Left ventricle myocardium inferior (tissue), 1 donor: ENCODE data around the gene RSPH6A. TPM values are rescaled to one million over a fixed set of nuclear protein-coding genes. Genes with fewer than 3 reads are reported as not detected.

ENCODE experiments used
- DNase-seq: peaks from one replicate; pipeline ENCODE4 v3.0.0-alpha.2; 2020
- H3K27ac ChIP-seq: fragments of 200-600 bp; replicated peaks from 2 replicates; pipeline ENCODE4 v1.8.0; 2021
- H3K27me3 ChIP-seq: fragments of 200-600 bp; 2 replicates; pipeline ENCODE4 v1.8.0; 2021; ENCODE audit warnings: low read depth
- H3K36me3 ChIP-seq: fragments of 200-600 bp; 2 replicates; pipeline ENCODE4 v1.8.0; 2021
- H3K4me1 ChIP-seq: fragments of 200-600 bp; 2 replicates; pipeline ENCODE4 v1.8.0; 2021
- H3K4me3 ChIP-seq: fragments of 200-600 bp; 2 replicates; pipeline ENCODE4 v1.8.0; 2021; ENCODE audit warnings: mild to moderate bottlenecking, moderate library complexity
- H3K9me3 ChIP-seq: fragments of 200-600 bp; replicated peaks from 2 replicates; pipeline ENCODE4 v1.8.0; 2021
- CTCF ChIP-seq: fragments of 200-600 bp; IDR thresholded peaks from 2 replicates; pipeline ENCODE4 v1.8.0; 2021; ENCODE audit warnings: antibody characterized with exemption, mild to moderate bottlenecking, borderline replicate concordance
- intact Hi-C: fragments of 100-400 bp; cut with micrococcal nuclease; formaldehyde crosslinking; loops from one replicate; pipeline ENCODE4 v1.11.0; 2022
- total RNA-seq: library from RNA; stranded (reverse); fragmentation: NEBNext Ultra II Directional; extraction: Animal tissue kit (Norgen Biotek cat#: 25700); gene quantifications from one replicate; pipeline ENCODE4 v1.2.1, GENCODE V29; 2021
- donor health status: DM: no; HTN: yes; CAD: no; lungs with severe emphysema.

Gene RSPH6A
- total RNA-seq, 1 donor from 2014 or later, result not detected

GRCh38 chr19:45824041-45824471 is 8.9 kb upstream of the RSPH6A start:
- no peak for DNase-seq
- no peaks in the 10 kb centered on the region for H3K9me3 ChIP-seq
- H3K4me3 ChIP-seq, result no peak overlapping the region
- TF ChIP-seq CTCF, result no peak
- H3K27ac ChIP-seq, result no peak overlapping the region
- no peaks in the 10 kb centered on the region for H3K27me3 ChIP-seq
- H3K4me1 ChIP-seq, result peaks cover 5% of the 10 kb centered on the region
- intact Hi-C loops, result no loop called here
- peaks cover 87% of the 10 kb centered on the region for H3K36me3 ChIP-seq

- Histone ChIP-seq H3K4me3 (no peak overlapping the region), H3K4me1 (peaks cover 5% of the 10 kb centered on the region), H3K27me3 (no peaks in the 10 kb centered on the region), H3K27ac (no peak overlapping the region), H3K36me3 (peaks cover 78% of the 10 kb centered on the region), H3K9me3 (no peaks in the 10 kb centered on the region)
- intact Hi-C loops, result no loop called here
- no peak for TF ChIP-seq CTCF
- no peak for DNase-seq
Observed at GRCh38 chr19:45823182-45823581, 8.1 kb upstream of the RSPH6A start.

DNA sequence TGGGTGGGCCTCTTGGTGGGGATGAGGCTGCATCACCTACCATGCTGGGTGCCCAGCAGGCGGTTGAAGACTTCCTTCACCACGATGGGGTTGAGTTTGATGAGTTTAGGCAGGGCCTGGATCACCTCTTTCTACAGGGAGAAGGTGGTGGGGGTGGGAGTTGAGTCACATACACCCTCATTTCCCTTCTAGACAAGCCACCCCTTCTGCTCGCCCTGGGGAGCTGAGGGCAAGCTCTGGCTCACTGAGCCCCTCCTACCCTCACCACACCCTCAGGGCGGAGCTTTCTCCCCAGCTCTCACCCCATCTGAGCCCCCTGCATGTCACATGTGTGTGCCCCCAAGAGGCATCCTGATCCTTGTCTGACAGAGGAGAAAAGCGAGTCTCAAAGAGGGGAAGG is 7.6 kb upstream of the RSPH6A start:
- Histone ChIP-seq H3K9me3 (no peaks in the 10 kb centered on the region), H3K27ac (no peak overlapping the region), H3K36me3 (peaks cover 73% of the 10 kb centered on the region), H3K4me3 (no peak overlapping the region), H3K4me1 (peaks cover 5% of the 10 kb centered on the region), H3K27me3 (no peaks in the 10 kb centered on the region)
- DNase-seq, result no peak
- TF ChIP-seq CTCF, result no peak
- intact Hi-C loops, result no loop called here

- H3K4me3 ChIP-seq, result no peak overlapping the region
- TF ChIP-seq CTCF, result no peak
- intact Hi-C loops, result no loop called here
- peaks cover 11% of the 10 kb centered on the region for H3K4me1 ChIP-seq
- no peak overlapping the region for H3K27ac ChIP-seq
- H3K27me3 ChIP-seq, result no peaks in the 10 kb centered on the region
- H3K36me3 ChIP-seq, result peaks cover 62% of the 10 kb centered on the region
- no peaks in the 10 kb centered on the region for H3K9me3 ChIP-seq
- no peak for DNase-seq
Observed at GRCh38 chr19:45821570-45821969, 6.5 kb upstream of the RSPH6A start.

GRCh38 chr19:45821103-45821521 is 6.0 kb upstream of the RSPH6A start:
- Histone ChIP-seq H3K9me3 (no peaks in the 10 kb centered on the region), H3K27me3 (no peaks in the 10 kb centered on the region), H3K4me3 (no peak overlapping the region), H3K4me1 (peaks cover 15% of the 10 kb centered on the region), H3K36me3 (peaks cover 57% of the 10 kb centered on the region), H3K27ac (no peak overlapping the region)
- DNase-seq, result no peak
- intact Hi-C loops, result no loop called here
- no peak for TF ChIP-seq CTCF
